Measurements from ENCODE around the gene ABCC10. TPM values are rescaled to one million over a fixed set of nuclear protein-coding genes. Genes with fewer than 3 reads are reported as not detected.

Gene ABCC10
- total RNA-seq, 1 experiment from 2014 or later = 31.8 TPM

DNA sequence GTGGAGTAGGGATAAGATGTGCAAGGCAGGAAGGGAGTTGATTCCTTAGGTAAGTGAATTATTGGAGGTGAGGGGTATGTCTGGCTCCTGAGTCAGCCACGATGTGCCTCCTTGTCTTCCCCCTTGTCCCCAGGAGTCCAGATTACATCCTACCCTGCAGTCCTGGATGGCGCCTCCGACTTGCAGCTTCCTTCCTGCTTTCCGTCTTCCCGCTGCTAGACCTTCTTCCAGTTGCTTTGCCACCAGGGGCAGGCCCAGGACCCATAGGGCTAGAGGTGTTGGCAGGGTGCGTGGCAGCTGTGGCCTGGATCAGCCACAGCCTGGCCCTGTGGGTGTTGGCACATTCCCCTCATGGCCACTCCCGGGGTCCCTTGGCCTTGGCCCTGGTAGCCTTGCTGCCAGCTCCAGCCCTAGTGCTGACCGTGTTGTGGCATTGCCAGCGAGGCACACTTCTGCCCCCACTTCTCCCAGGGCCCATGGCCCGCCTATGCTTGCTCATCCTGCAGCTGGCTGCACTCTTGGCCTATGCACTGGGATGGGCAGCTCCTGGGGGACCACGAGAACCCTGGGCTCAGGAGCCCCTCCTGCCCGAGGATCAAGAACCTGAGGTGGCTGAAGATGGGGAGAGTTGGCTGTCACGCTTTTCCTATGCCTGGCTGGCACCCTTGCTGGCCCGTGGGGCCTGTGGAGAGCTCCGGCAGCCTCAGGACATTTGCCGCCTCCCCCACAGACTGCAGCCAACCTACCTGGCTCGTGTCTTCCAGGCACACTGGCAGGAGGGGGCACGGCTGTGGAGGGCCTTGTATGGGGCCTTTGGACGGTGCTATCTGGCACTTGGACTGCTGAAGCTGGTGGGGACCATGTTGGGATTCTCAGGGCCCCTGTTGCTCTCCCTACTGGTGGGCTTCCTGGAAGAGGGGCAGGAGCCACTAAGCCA lies 4.9 kb downstream of the ABCC10 start:
- H3K27ac ChIP-seq (ENCODE audit: insufficient read length, low read depth, low read length) = no peak overlapping the region
- H3K36me3 Mint-ChIP-seq (ENCODE audit: insufficient read depth in 1 of 3, low read depth in 3 of 3) = peaks cover 0 to 14% (median 2%) of the 10 kb centered on the region in 3 experiments; a peak in 4 of 7 replicates
- no peaks in the 10 kb centered on the region for H3K79me2 ChIP-seq (ENCODE audit: insufficient read depth, low read length)
- H2BK20ac ChIP-seq (ENCODE audit: low read depth, low read length, poor library complexity, severe bottlenecking) = no peak overlapping the region
- WGBS (ENCODE audit: extremely low coverage, insufficient read length, low lambda C conversion rate) = no CpG with 5 or more reads among the region's 19 CpGs
- H2AK5ac ChIP-seq (ENCODE audit: insufficient read length, low read length) = no peak overlapping the region
- H3K4me1 ChIP-seq (ENCODE audit: insufficient read depth, low read length) = peaks cover 4% of the 10 kb centered on the region; the same call in 1 of the 2 replicates
- H2BK15ac ChIP-seq (ENCODE audit: low read depth, low read length) = no peak overlapping the region
- no peak overlapping the region for H2BK12ac ChIP-seq (ENCODE audit: insufficient read length, low read depth, low read length)
- H2BK120ac ChIP-seq (ENCODE audit: low read depth, low read length, poor library complexity, severe bottlenecking) = no peak overlapping the region
- no peak overlapping the region for H4K5ac ChIP-seq (ENCODE audit: insufficient read length, low read depth, low read length)
- H3K9ac ChIP-seq (ENCODE audit: extremely low read depth, insufficient read length, low read length) = no peak overlapping the region
- no peak overlapping the region for H3K4me3 Mint-ChIP-seq
- no peaks in the 10 kb centered on the region for H3K9me3 Mint-ChIP-seq
- peaks cover 3% of the 10 kb centered on the region; the same call in 1 of the 2 replicates for H3K27me3 Mint-ChIP-seq (ENCODE audit: low read depth)
- no peaks in the 10 kb centered on the region for H3K79me1 ChIP-seq (ENCODE audit: insufficient read depth, low read depth, low read length, poor library complexity, severe bottlenecking)
- TF ChIP-seq CTCF (conservative IDR thresholded peaks at IDR 0.05) = no peak
- H3K23me2 ChIP-seq (ENCODE audit: insufficient read length, low read depth, low read length, poor library complexity, severe bottlenecking) = peaks cover 7% of the 10 kb centered on the region
- no peaks in the 10 kb centered on the region for H3K9me3 ChIP-seq (ENCODE audit: control insufficient read depth, low read depth, low read length)
- H3K14ac ChIP-seq (ENCODE audit: insufficient read depth, low read length) = no peak overlapping the region
- H4K20me1 ChIP-seq (ENCODE audit: control insufficient read depth, insufficient read depth, insufficient read length) = no peaks in the 10 kb centered on the region
- H3K56ac ChIP-seq (ENCODE audit: insufficient read length, low read depth, low read length) = no peak overlapping the region
- H3K4ac ChIP-seq (ENCODE audit: low read depth, low read length) = no peak overlapping the region
- H3T11ph ChIP-seq (ENCODE audit: low read length) = no peak overlapping the region
- H4K91ac ChIP-seq (ENCODE audit: insufficient read length, low read depth, low read length) = no peak overlapping the region
- no peak overlapping the region for H4K8ac ChIP-seq (replicated peaks; ENCODE audit: insufficient read length, low read depth, low read length)
- H3K27ac Mint-ChIP-seq = no peak overlapping the region
- no peak for DNase-seq
- H2BK5ac ChIP-seq (ENCODE audit: insufficient read length, low read length) = no peak overlapping the region
- no peak overlapping the region for H3K4me2 ChIP-seq (ENCODE audit: insufficient read depth, insufficient read length, low read length)
- no peak overlapping the region for H3K18ac ChIP-seq (ENCODE audit: insufficient read length, low read depth, low read length)
- no peak overlapping the region for H2AFZ ChIP-seq (ENCODE audit: low read length)
- peaks cover 10 to 11% of the 10 kb centered on the region in 2 experiments for H3K4me1 Mint-ChIP-seq
- no peak overlapping the region for H3K23ac ChIP-seq (ENCODE audit: insufficient read length, low read depth, low read length)
- H3K27me3 ChIP-seq (ENCODE audit: insufficient read depth, low read length) = no peaks in the 10 kb centered on the region
